Esophagus muscularis mucosa (tissue), 4 donors: Measurements from ENCODE around the gene ZNF831.

Source experiments
- CTCF ChIP-seq, 3 experiments: fragments of 200-600 bp in 2 of 3; fragments of 450-650 bp in 1 of 3; sonication (generic) in 2 of 3; IDR thresholded peaks; one replicate each; pipeline ENCODE4 v1.5.1; 2017 to 2019; ENCODE audit warnings: antibody characterized with exemption in 3 of 3, mild to moderate bottlenecking in 2 of 3, moderate library complexity in 1 of 3
- EP300 ChIP-seq: sonication (generic); formaldehyde crosslinking; IDR thresholded peaks from one replicate; pipeline ENCODE4 v1.6.1; 2017; ENCODE audit warnings: antibody characterized with exemption
- POLR2A ChIP-seq: fragments of 450-650 bp; IDR thresholded peaks from one replicate; pipeline ENCODE4 v1.6.1; 2017; ENCODE audit warnings: antibody characterized with exemption, moderate library complexity, mild to moderate bottlenecking, low read depth
- POLR2AphosphoS5 ChIP-seq, 2 donors: sonication (generic); formaldehyde crosslinking; IDR thresholded peaks; one replicate each; pipeline ENCODE4 v1.6.1; 2017; ENCODE audit warnings: antibody characterized with exemption in 2 of 2

- no peak for TF ChIP-seq CTCF (IDR thresholded peaks at IDR 0.05)
- no peak for TF ChIP-seq EP300
- TF ChIP-seq POLR2A, result no peak
- no peak for TF ChIP-seq POLR2AphosphoS5 (IDR thresholded peaks at IDR 0.05)
These were observed 83.2 kb downstream of the ZNF831 start for GRCh38 chr20:59246691-59247400.
